Measurements from ENCODE around the gene UQCRH. TPM values are rescaled to one million over a fixed set of nuclear protein-coding genes. Genes with fewer than 3 reads are reported as not detected.
"Not testable (repeated sequence)": the region's sequence is repeated elsewhere in the genome, so short reads cannot be mapped to it uniquely, and the experiment has no call there.

Gene UQCRH
- total RNA-seq, 1 experiment from 2014 or later = 455 TPM

GRCh38 chr1:46302641-46303037 lies 859 bp upstream of the UQCRH start:
- no peaks in the 10 kb centered on the region for H3K9me3 ChIP-seq (ENCODE audit: low read length)
- H3K4me1 ChIP-seq (ENCODE audit: low read length) = peaks cover 39% of the 10 kb centered on the region
- peaks cover 17% of the 10 kb centered on the region; the same call in 1 of the 2 replicates for H3K36me3 ChIP-seq (ENCODE audit: insufficient read depth, low read length)
- no peak overlapping the region; the same call in 1 of the 2 replicates for H2AFZ ChIP-seq (ENCODE audit: low read length)
- H3K27me3 ChIP-seq (ENCODE audit: low read length) = no peaks in the 10 kb centered on the region
- peak overlapping the region; percentile 98 for H3K9ac ChIP-seq (ENCODE audit: low read length)
- peak overlapping the region; percentile 78 for H3K4me3 ChIP-seq (ENCODE audit: low read length)
- peak overlapping the region; percentile 82 for H3K4me2 ChIP-seq (ENCODE audit: low read depth, low read length, poor library complexity, severe bottlenecking)
- peak; percentile 66 for DNase-seq
- peaks cover 21% of the 10 kb centered on the region for H4K20me1 ChIP-seq (ENCODE audit: insufficient read depth, low read depth, low read length)
- peaks cover 93% of the 10 kb centered on the region for H3K79me2 ChIP-seq (ENCODE audit: low read length)
- H3K9me2 ChIP-seq (replicated peaks; ENCODE audit: insufficient read depth, low read length) = no peaks in the 10 kb centered on the region
- H3K27ac ChIP-seq (ENCODE audit: low read length) = peak overlapping the region; percentile 76

- Histone ChIP-seq H3K4me2 (ENCODE audit: low read depth, low read length, poor library complexity, severe bottlenecking) (peak overlapping the region; percentile 82), H3K9me2 (replicated peaks; ENCODE audit: insufficient read depth, low read length) (no peaks in the 10 kb centered on the region), H3K27ac (ENCODE audit: low read length) (peak overlapping the region; percentile 76), H2AFZ (ENCODE audit: low read length) (no peak overlapping the region), H3K9ac (ENCODE audit: low read length) (peak overlapping the region; percentile 98), H3K4me1 (ENCODE audit: low read length) (peaks cover 41% of the 10 kb centered on the region), H3K79me2 (ENCODE audit: low read length) (peaks cover 93% of the 10 kb centered on the region), H3K4me3 (ENCODE audit: low read length) (peak overlapping the region; percentile 78), H3K27me3 (ENCODE audit: low read length) (no peaks in the 10 kb centered on the region), H4K20me1 (ENCODE audit: insufficient read depth, low read depth, low read length) (peaks cover 32% of the 10 kb centered on the region), H3K36me3 (ENCODE audit: insufficient read depth, low read length) (peaks cover 24% of the 10 kb centered on the region; the same call in 1 of the 2 replicates), H3K9me3 (ENCODE audit: low read length) (no peaks in the 10 kb centered on the region)
- peak; percentile 71 for DNase-seq
These were observed 401 bp downstream of the UQCRH start for GRCh38 chr1:46303872-46304326.

GRCh38 chr1:46306159-46306530 lies 2.6 kb downstream of the UQCRH start:
- H2AFZ ChIP-seq (ENCODE audit: low read length) = no peak overlapping the region
- no peak for DNase-seq
- H3K9ac ChIP-seq (ENCODE audit: low read length) = no peak overlapping the region
- peaks cover 35% of the 10 kb centered on the region for H4K20me1 ChIP-seq (ENCODE audit: insufficient read depth, low read depth, low read length)
- peaks cover 85% of the 10 kb centered on the region for H3K79me2 ChIP-seq (ENCODE audit: low read length)
- H3K9me3 ChIP-seq (ENCODE audit: low read length) = no peaks in the 10 kb centered on the region
- H3K27ac ChIP-seq (ENCODE audit: low read length) = no peak overlapping the region
- H3K4me2 ChIP-seq (ENCODE audit: low read depth, low read length, poor library complexity, severe bottlenecking) = peak overlapping the region; percentile 82
- no peaks in the 10 kb centered on the region for H3K9me2 ChIP-seq (replicated peaks; ENCODE audit: insufficient read depth, low read length)
- H3K4me3 ChIP-seq (ENCODE audit: low read length) = no peak overlapping the region
- H3K36me3 ChIP-seq (ENCODE audit: insufficient read depth, low read length) = peaks cover 40% of the 10 kb centered on the region; the same call in 1 of the 2 replicates
- no peaks in the 10 kb centered on the region for H3K27me3 ChIP-seq (ENCODE audit: low read length)
- peaks cover 33% of the 10 kb centered on the region for H3K4me1 ChIP-seq (ENCODE audit: low read length)

- no peak for DNase-seq
- H3K9me3 ChIP-seq (ENCODE audit: low read length) = no peaks in the 10 kb centered on the region
- H3K27me3 ChIP-seq (ENCODE audit: low read length) = no peaks in the 10 kb centered on the region
- H3K79me2 ChIP-seq (ENCODE audit: low read length) = peaks cover 56% of the 10 kb centered on the region
- H2AFZ ChIP-seq (ENCODE audit: low read length) = no peak overlapping the region
- peaks cover 33% of the 10 kb centered on the region for H4K20me1 ChIP-seq (ENCODE audit: insufficient read depth, low read depth, low read length)
- no peak overlapping the region for H3K4me3 ChIP-seq (ENCODE audit: low read length)
- no peak overlapping the region for H3K4me2 ChIP-seq (ENCODE audit: low read depth, low read length, poor library complexity, severe bottlenecking)
- H3K27ac ChIP-seq (ENCODE audit: low read length) = no peak overlapping the region
- H3K4me1 ChIP-seq (ENCODE audit: low read length) = peaks cover 28% of the 10 kb centered on the region
- H3K9ac ChIP-seq (ENCODE audit: low read length) = no peak overlapping the region
- H3K36me3 ChIP-seq (ENCODE audit: insufficient read depth, low read length) = peaks cover 60% of the 10 kb centered on the region
- H3K9me2 ChIP-seq (replicated peaks; ENCODE audit: insufficient read depth, low read length) = no peaks in the 10 kb centered on the region
These were observed 6.1 kb downstream of the UQCRH start for GRCh38 chr1:46309401-46310159.

- Histone ChIP-seq H4K20me1 (ENCODE audit: insufficient read depth, low read depth, low read length) (peaks cover 29% of the 10 kb centered on the region), H3K4me2 (ENCODE audit: low read depth, low read length, poor library complexity, severe bottlenecking) (no peak overlapping the region), H3K79me2 (ENCODE audit: low read length) (peaks cover 49% of the 10 kb centered on the region), H2AFZ (ENCODE audit: low read length) (no peak overlapping the region), H3K4me3 (ENCODE audit: low read length) (no peak overlapping the region), H3K9me2 (replicated peaks; ENCODE audit: insufficient read depth, low read length) (no peaks in the 10 kb centered on the region), H3K36me3 (ENCODE audit: insufficient read depth, low read length) (peaks cover 61% of the 10 kb centered on the region), H3K9me3 (ENCODE audit: low read length) (no peaks in the 10 kb centered on the region), H3K9ac (ENCODE audit: low read length) (no peak overlapping the region), H3K27ac (ENCODE audit: low read length) (no peak overlapping the region), H3K4me1 (ENCODE audit: low read length) (peaks cover 21% of the 10 kb centered on the region), H3K27me3 (ENCODE audit: low read length) (no peaks in the 10 kb centered on the region)
- no peak for DNase-seq
These were observed 6.8 kb downstream of the UQCRH start for GRCh38 chr1:46310321-46310720.

- H4K20me1 ChIP-seq (ENCODE audit: insufficient read depth, low read depth, low read length) = no peaks in the 10 kb centered on the region
- H3K4me3 ChIP-seq (ENCODE audit: low read length) = no peak overlapping the region
- H3K27me3 ChIP-seq (ENCODE audit: low read length) = no peaks in the 10 kb centered on the region
- DNase-seq = peak; percentile 38
- H3K9me2 ChIP-seq (replicated peaks; ENCODE audit: insufficient read depth, low read length) = no peaks in the 10 kb centered on the region
- peaks cover 32% of the 10 kb centered on the region for H3K36me3 ChIP-seq (ENCODE audit: insufficient read depth, low read length)
- H2AFZ ChIP-seq (ENCODE audit: low read length) = no peak overlapping the region
- no peak overlapping the region for H3K9ac ChIP-seq (ENCODE audit: low read length)
- H3K9me3 ChIP-seq (ENCODE audit: low read length) = no peaks in the 10 kb centered on the region
- H3K79me2 ChIP-seq (ENCODE audit: low read length) = no peaks in the 10 kb centered on the region; the same call in 1 of the 2 replicates
- no peaks in the 10 kb centered on the region for H3K4me1 ChIP-seq (ENCODE audit: low read length)
- H3K27ac ChIP-seq (ENCODE audit: low read length) = no peak overlapping the region
- H3K4me2 ChIP-seq (ENCODE audit: low read depth, low read length, poor library complexity, severe bottlenecking) = no peak overlapping the region
These were observed 12.3 kb downstream of the UQCRH start for GRCh38 chr1:46315669-46316403.

- Histone ChIP-seq H3K9ac (ENCODE audit: low read length) (no peak overlapping the region), H2AFZ (ENCODE audit: low read length) (no peak overlapping the region), H3K27me3 (ENCODE audit: low read length) (no peaks in the 10 kb centered on the region), H3K79me2 (ENCODE audit: low read length) (no peaks in the 10 kb centered on the region; the same call in 1 of the 2 replicates), H3K9me3 (ENCODE audit: low read length) (no peaks in the 10 kb centered on the region), H4K20me1 (ENCODE audit: insufficient read depth, low read depth, low read length) (no peaks in the 10 kb centered on the region), H3K27ac (ENCODE audit: low read length) (no peak overlapping the region), H3K4me2 (ENCODE audit: low read depth, low read length, poor library complexity, severe bottlenecking) (no peak overlapping the region), H3K9me2 (replicated peaks; ENCODE audit: insufficient read depth, low read length) (no peaks in the 10 kb centered on the region), H3K36me3 (ENCODE audit: insufficient read depth, low read length) (peaks cover 24% of the 10 kb centered on the region), H3K4me3 (ENCODE audit: low read length) (no peak overlapping the region), H3K4me1 (ENCODE audit: low read length) (no peaks in the 10 kb centered on the region)
- DNase-seq = no peak
These were observed 13.8 kb downstream of the UQCRH start for GRCh38 chr1:46317323-46317722.

- H3K27ac ChIP-seq (ENCODE audit: low read length); H3K79me2 ChIP-seq (ENCODE audit: low read length); DNase-seq; H3K4me2 ChIP-seq (ENCODE audit: low read depth, low read length, poor library complexity, severe bottlenecking); H3K4me3 ChIP-seq (ENCODE audit: low read length); H3K9me2 ChIP-seq (replicated peaks; ENCODE audit: insufficient read depth, low read length); H3K9ac ChIP-seq (ENCODE audit: low read length); H2AFZ ChIP-seq (ENCODE audit: low read length); H4K20me1 ChIP-seq (ENCODE audit: insufficient read depth, low read depth, low read length); H3K27me3 ChIP-seq (ENCODE audit: low read length); H3K4me1 ChIP-seq (ENCODE audit: low read length); H3K9me3 ChIP-seq (ENCODE audit: low read length): not testable (repeated sequence)
- H3K36me3 ChIP-seq (ENCODE audit: insufficient read depth, low read length) = peaks cover 11% of the 10 kb centered on the region; the same call in 1 of the 2 replicates
These were observed 15.8 kb downstream of the UQCRH start for GRCh38 chr1:46319301-46319700.
